ENCODE data around the gene CADM1. TPM values are rescaled to one million over a fixed set of nuclear protein-coding genes. Genes with fewer than 3 reads are reported as not detected.

Gene CADM1
- total and polyA plus RNA-seq, 4 donors = 13.0 to 40.6 (median 28.9) TPM

GRCh38 chr11:115266066-115266639 lies 238.1 kb downstream of the CADM1 start:
- 83% methylated on average over 5 of the region's 5 CpGs for WGBS
- no peaks in the 10 kb centered on the region for H3K27me3 ChIP-seq (ENCODE audit: control insufficient read depth in 4 of 4, insufficient read depth in 4 of 4, low read length in 3 of 4)
- TF ChIP-seq ZBTB33 (IDR thresholded peaks at IDR 0.05) (no peak), ATF3 (IDR thresholded peaks at IDR 0.05) (no peak)
- no peak for DNase-seq (ENCODE audit: low spot score)
- no peak overlapping the region for H3K4me3 ChIP-seq (ENCODE audit: low read depth in 1 of 3, low read length in 3 of 3)
- H3K4me1 ChIP-seq (ENCODE audit: control insufficient read depth in 4 of 4, insufficient read depth in 4 of 4, low read length in 3 of 4) = no peaks in the 10 kb centered on the region
- H3K9me3 ChIP-seq (ENCODE audit: control insufficient read depth in 4 of 4, low read length in 3 of 4) = no peaks in the 10 kb centered on the region
- H3K9ac ChIP-seq (ENCODE audit: low read depth in 1 of 2, low read length in 2 of 2) = no peak overlapping the region
- H3K36me3 ChIP-seq (ENCODE audit: control insufficient read depth in 4 of 4, insufficient read depth in 3 of 4, low read depth in 1 of 4, low read length in 3 of 4) = no peaks in the 10 kb centered on the region
- H3K27ac ChIP-seq (ENCODE audit: low read depth in 1 of 2, low read length in 2 of 2) = no peak overlapping the region

- Histone ChIP-seq H3K9ac (ENCODE audit: low read depth in 1 of 2, low read length in 2 of 2) (no peak overlapping the region), H3K36me3 (ENCODE audit: control insufficient read depth in 4 of 4, insufficient read depth in 3 of 4, low read depth in 1 of 4, low read length in 3 of 4) (no peaks in the 10 kb centered on the region), H3K9me3 (ENCODE audit: control insufficient read depth in 4 of 4, low read length in 3 of 4) (no peaks in the 10 kb centered on the region), H3K4me1 (ENCODE audit: control insufficient read depth in 4 of 4, insufficient read depth in 4 of 4, low read length in 3 of 4) (no peaks in the 10 kb centered on the region), H3K4me3 (ENCODE audit: low read depth in 1 of 3, low read length in 3 of 3) (no peak overlapping the region), H3K27me3 (ENCODE audit: control insufficient read depth in 4 of 4, insufficient read depth in 4 of 4, low read length in 3 of 4) (no peaks in the 10 kb centered on the region), H3K27ac (ENCODE audit: low read depth in 1 of 2, low read length in 2 of 2) (no peak overlapping the region)
- no peak for TF ChIP-seq ZBTB33 (IDR thresholded peaks at IDR 0.05)
- no peak for TF ChIP-seq CTCF (IDR thresholded peaks at IDR 0.05; ENCODE audit: low read depth, low read length, missing input control)
- no peak for TF ChIP-seq HNF4A (conservative IDR thresholded peaks at IDR 0.05)
- no peak for TF ChIP-seq RAD21 (IDR thresholded peaks at IDR 0.05)
- no peak for TF ChIP-seq NR2F2 (IDR thresholded peaks at IDR 0.05)
- TF ChIP-seq GABPA (IDR thresholded peaks at IDR 0.05 in 1 of 2, conservative IDR thresholded peaks at IDR 0.05 in 1 of 2) = no peak
- no peak for TF ChIP-seq SP1 (IDR thresholded peaks at IDR 0.05)
- TF ChIP-seq HNF4G (IDR thresholded peaks at IDR 0.05) = no peak
- no peak for TF ChIP-seq YY1 (IDR thresholded peaks at IDR 0.05)
- TF ChIP-seq FOXA2 (IDR thresholded peaks at IDR 0.05) = no peak
- no peak for TF ChIP-seq FOXA1 (IDR thresholded peaks at IDR 0.05)
- TF ChIP-seq REST (IDR thresholded peaks at IDR 0.05) = no peak
- no peak for TF ChIP-seq RXRA (IDR thresholded peaks at IDR 0.05)
- no peak for TF ChIP-seq TAF1 (conservative IDR thresholded peaks at IDR 0.05)
- no peak for TF ChIP-seq JUND (IDR thresholded peaks at IDR 0.05)
- DNase-seq (ENCODE audit: low spot score) = no peak
- 82% methylated on average over 5 of the region's 5 CpGs for WGBS
These were observed 240.2 kb downstream of the CADM1 start for GRCh38 chr11:115263799-115264656.

Data from liver (tissue), 9 donors.